HG03095 (cell line): Measurements from ENCODE around the gene HYAL3.
"Not testable (repeated sequence)": the region's sequence is repeated elsewhere in the genome, so short reads cannot be mapped to it uniquely, and the experiment has no call there.

Experiments
- ATAC-seq: cut with Tn5 transposase; IDR thresholded peaks from one replicate; pipeline ENCODE4 v1.9.1; 2021; ENCODE audit warnings: moderate library complexity; ENCODE audit not compliant: unreplicated experiment

The HYAL3 gene

GRCh38 chr3:50271314-50271936 lies 27.8 kb downstream of the HYAL3 start:
- no peak for ATAC-seq

- no peak for ATAC-seq
Measured at GRCh38 chr3:50270422-50271224, 28.6 kb downstream of the HYAL3 start.

- ATAC-seq, result no peak
Measured at GRCh38 chr3:50269977-50270413, 29.2 kb downstream of the HYAL3 start.

GRCh38 chr3:50269460-50269859 lies 29.7 kb downstream of the HYAL3 start:
- ATAC-seq, result no peak

GRCh38 chr3:50268703-50269451 lies 30.3 kb downstream of the HYAL3 start, which contains the start of gene SEMA3B:
Gene SEMA3B (plus strand): TSS chr3:50269147. CDS start chr3:50269241, 94 bp downstream.
- ATAC-seq, result no peak

- ATAC-seq, result no peak
Measured at GRCh38 chr3:50268276-50268675, 30.9 kb downstream of the HYAL3 start.

- no peak for ATAC-seq
Measured at GRCh38 chr3:50267280-50267913, 31.8 kb downstream of the HYAL3 start.

GRCh38 chr3:50266836-50267235 lies 32.4 kb downstream of the HYAL3 start:
- no peak for ATAC-seq

GRCh38 chr3:50266017-50266416 lies 33.2 kb downstream of the HYAL3 start:
- ATAC-seq, result no peak

GRCh38 chr3:50265571-50265970 lies 33.6 kb downstream of the HYAL3 start:
- no peak for ATAC-seq

GRCh38 chr3:50264964-50265485 lies 34.2 kb downstream of the HYAL3 start:
- no peak for ATAC-seq

- no peak for ATAC-seq
Measured at GRCh38 chr3:50264383-50264963, 34.7 kb downstream of the HYAL3 start.

- ATAC-seq, result no peak
Measured at GRCh38 chr3:50263478-50264382, 35.5 kb downstream of the HYAL3 start.

- ATAC-seq, result no peak
Measured at GRCh38 chr3:50262778-50263177, 36.4 kb downstream of the HYAL3 start.

- not testable (repeated sequence) for ATAC-seq
Measured at GRCh38 chr3:50262200-50262599, 37.0 kb downstream of the HYAL3 start.

- ATAC-seq, result no peak
Measured at GRCh38 chr3:50261505-50261904, 37.7 kb downstream of the HYAL3 start.

GRCh38 chr3:50260942-50261441 lies 38.2 kb downstream of the HYAL3 start:
- ATAC-seq, result no peak

GRCh38 chr3:50260027-50260941 lies 38.9 kb downstream of the HYAL3 start:
- peak; percentile 78 for ATAC-seq
